ENCODE data around the gene SUPT6H.
"Not testable (repeated sequence)": the region's sequence is repeated elsewhere in the genome, so short reads cannot be mapped to it uniquely, and the experiment has no call there.

The SUPT6H gene

DNA sequence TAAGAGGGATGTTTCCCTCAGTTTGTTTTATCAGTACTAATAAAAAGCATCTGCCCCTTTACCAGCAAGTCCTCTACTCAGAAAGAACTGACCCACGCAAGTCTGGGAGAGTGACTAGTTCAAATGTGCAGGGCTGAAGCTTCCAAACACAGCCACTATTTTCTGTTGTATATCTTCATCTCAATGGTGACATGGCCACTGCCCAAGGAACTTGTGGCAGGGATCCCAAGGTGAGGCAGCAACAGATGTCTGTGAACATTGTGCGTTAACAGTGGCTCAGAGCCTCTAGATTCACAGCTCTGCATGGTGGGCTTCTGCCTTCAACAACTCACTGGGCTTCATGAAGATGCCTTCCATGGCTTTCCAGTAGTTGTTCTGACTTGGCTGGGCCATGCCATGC lies 13.3 kb upstream of the SUPT6H start:
- DNase-seq, result no peak
- no peak for ATAC-seq

DNA sequence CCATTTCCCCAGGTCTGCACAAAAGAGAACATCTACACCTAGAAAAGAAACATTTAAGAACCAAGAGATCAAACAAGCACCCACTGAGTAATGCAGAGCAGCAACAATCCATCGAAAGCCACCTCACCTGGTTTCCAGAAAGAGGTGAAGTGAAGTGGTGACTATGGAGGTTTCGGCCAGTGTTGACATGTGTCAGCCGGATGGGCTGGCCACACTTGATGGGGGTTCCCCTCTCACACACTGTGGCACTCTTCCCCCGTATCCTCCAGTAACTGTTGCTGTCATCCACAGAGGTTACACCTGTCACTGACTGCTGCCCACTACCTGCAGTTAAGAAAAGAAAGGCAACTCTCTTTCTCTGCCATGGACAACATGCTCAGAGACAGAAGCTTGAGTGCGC lies 6.8 kb upstream of the SUPT6H start:
- no peak for DNase-seq
- ATAC-seq, result no peak

DNA sequence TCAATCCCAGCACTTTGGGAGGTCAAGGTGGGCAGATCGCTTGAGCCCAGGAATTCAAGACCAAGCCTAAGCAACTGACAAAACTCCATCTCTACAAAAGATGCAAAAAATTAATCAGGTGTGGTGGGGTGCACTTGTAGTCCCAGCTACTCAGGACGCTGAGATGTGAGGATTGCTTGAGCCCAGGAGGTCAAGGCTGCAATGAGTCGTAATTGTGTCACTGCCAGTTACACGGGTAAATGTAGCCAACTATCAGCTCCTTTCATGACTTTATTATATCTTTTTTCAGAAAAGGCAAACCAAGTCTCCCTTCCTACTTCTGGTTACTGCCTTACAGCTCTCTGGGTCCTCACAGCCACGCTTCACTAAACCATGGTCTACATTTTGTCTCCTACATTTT lies 4.2 kb upstream of the SUPT6H start:
- no peak for DNase-seq

DNA sequence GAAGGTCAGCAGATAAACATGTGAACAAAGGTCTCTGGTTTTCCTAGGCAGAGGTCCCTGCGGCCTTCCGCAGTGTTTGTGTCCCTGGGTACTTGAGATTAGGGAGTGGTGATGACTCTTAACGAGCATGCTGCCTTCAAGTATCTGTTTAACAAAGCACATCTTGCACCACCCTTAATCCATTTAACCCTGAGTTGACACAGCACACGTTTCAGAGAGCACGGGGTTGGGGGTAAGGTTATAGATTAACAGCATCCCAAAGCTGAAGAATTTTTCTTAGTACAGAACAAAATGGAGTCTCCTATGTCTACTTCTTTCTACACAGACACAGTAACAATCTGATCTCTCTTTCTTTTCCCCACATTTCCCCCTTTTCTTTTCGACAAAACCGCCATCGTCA lies 3.7 kb upstream of the SUPT6H start:
- not testable (repeated sequence) for DNase-seq, ATAC-seq

More for the DNA sequence above, 4.2 kb upstream of the SUPT6H start:
- no peak for ATAC-seq

DNA sequence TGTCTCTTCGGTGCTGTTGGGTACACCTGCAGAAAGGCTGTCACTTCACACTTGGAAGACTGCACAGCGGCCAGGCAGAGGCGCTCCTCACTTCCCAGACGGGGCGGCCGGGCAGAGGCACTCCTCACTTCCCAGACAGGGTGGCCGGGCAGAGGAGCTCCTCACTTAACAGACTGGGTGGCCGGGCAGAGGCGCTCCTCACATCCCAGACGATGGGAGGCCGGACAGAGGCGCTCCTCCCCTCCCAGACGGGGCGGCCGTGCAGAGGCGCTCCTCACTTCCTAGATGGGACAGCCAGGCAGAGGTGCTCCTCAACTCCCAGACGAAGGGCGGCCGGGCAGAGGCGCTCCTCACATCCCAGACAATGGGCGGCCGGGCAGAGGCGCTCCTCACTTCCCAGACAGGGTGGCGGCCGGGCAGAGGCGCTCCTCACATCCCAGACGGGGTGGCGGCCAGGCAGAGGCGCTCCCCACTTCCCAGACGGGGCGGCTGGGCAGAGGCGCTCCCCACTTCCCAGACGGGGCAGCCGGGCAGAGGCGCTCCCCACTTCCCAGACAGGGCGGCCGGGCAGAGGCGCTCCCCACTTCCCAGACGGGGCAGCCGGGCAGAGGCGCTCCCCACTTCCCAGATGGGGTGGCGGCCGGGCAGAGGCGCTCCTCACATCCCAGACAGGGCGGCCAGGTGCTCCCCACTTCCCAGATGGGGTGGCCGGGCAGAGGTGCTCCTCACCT lies 3.1 kb upstream of the SUPT6H start:
- DNase-seq, ATAC-seq: not testable (repeated sequence)

DNA sequence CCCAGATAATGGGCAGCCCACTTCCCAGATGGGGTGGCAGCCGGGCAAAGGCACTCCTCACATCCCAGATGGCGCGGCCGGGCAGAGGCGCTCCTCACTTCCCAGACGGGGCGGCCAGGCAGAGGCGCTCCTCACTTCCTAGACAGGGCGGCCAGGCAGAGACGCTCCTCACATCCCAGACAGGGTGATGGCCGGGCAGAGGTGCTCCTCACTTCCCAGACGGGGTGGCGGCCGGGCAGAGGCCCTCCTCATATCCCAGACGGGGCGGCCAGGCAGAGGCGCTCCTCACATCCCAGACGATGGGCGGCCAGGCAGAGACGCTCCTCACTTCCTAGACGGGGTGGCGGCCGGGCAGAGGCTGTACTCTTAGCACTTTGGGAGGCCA lies 2.5 kb upstream of the SUPT6H start:
- DNase-seq, ATAC-seq: not testable (repeated sequence)

DNA sequence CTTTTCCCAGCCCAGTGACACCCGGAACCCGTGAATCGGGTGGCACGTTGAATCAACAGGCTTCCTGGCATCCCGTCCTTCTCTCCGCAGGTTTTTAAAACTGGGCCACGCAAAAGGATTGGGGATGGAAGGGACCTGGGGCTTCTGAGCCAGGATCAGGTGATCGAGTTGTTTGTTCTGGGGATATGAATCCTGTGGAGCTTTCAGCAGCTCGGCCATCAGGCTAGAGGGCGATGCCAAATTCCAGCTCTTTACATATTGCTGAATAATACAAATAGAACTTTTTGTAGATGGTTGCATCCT lies 473 bp downstream of the SUPT6H start:
- ATAC-seq (no peak), DNase-seq (no peak)

DNA sequence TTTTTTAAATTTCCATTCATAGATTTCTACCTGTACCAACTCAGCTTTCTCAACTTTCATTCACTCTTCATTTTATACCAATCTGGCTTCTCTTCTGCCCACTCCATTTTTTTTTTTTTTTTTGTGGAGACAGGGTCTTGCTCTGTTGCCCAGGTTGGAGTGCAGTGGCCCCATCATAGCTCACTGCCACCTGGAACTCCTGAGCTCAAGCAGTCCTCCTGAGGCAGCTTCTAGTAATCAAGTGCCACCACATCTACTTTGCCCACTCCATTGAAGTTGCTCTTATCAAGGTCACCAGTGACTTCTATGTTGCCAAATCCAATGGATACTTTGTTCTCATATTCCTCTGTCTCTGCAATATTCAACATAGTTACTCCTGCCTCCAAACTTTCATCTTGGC lies 1.7 kb downstream of the SUPT6H start:
- no peak for ATAC-seq
- DNase-seq, result no peak

DNA sequence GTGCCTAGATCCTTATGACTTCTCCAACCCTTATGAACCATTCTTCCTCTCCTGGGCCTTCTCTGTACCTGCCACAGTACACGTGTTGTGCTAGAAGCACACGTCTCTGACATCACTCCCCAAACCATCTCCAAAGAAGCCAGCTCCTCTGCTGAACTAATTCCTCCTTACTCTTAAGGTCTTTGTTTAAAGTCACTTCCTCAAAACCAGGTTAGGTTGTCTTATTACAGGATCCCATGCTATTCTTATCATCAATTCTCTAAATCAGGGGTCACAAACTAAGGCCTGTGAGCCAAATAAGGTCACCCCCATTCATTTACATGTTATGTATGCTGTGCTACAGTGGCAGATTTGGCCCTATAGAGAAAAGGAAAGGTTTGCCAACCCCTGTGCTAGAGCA lies 4.0 kb downstream of the SUPT6H start:
- ATAC-seq (no peak), DNase-seq (no peak)

DNA sequence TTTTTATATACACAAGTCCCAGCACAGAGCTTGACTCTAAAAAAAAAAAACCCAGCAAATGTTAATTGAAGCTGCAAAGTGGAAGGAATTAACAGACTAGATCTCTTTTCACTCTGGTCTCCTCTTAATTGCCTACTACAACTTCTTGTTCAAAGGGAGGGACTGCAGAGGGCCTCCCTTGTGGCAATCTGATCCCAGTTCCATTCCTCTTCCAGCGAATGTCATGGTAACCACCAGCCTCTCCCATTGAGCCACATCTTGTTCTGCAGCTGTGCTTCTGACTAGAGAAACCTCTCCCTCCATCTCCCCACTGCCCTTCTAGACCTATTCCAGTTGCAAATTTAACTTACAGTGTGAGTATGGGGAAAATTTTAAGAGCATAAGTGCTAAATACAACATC lies 5.9 kb downstream of the SUPT6H start:
- ATAC-seq, result no peak
- no peak for DNase-seq

DNA sequence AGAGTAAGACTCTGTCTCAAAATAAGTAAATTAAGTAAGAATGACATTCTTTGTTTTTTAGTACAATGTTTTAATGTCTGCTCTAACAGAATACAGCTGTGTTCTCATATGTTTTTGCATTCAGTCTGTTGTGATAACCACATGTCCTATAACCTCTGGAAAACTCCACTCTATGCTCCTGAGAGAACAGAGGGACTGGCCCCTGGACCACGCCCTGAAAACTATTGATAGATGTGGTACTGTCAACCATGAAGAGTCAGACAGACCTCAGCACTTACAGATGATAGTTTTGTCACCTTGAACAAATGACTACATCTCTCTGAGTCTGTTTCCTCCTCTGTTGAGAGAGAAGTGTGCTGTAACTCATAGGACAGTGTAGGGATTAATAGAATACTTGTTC lies 7.9 kb downstream of the SUPT6H start:
- no peak for DNase-seq
- ATAC-seq, result peak; percentile 14

DNA sequence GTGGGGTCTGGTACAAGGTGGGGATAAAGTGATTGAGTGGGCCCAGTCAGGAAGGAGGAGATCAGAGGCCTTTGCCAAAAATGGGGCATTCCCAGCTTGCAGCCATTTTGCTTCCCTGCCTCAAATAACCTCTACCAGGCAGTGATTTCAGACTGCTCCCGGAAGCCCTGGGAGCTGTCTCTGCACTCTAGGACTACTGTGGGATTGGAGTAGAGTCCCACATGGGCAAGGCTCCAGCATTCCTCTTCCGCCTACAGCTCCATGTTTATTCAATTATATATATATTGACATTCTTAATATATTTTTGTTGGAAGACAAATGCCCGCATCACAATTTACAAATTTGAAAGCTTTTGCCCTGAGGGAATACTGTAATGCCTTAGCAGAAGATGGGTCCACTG lies 13.5 kb downstream of the SUPT6H start:
- ATAC-seq, result no peak

DNA sequence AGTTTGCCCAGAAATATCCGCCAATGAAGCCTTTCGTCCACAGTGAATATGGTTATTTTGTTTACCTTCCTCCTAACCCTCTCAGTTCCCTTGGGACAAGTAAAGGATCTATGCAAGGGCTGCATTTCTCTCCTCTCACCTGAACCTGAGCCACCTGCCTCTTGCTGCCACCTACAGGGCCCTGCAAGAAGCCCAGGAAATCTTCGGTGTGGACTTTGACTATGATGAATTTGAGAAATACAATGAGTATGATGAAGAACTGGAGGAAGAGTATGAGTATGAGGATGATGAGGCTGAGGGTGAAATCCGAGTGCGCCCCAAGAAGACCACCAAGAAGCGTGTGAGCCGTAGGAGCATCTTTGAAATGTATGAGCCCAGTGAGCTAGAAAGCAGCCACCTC lies 14.0 kb downstream of the SUPT6H start:
- DNase-seq, result no peak
- no peak for ATAC-seq

More for the DNA sequence above, 13.5 kb downstream of the SUPT6H start:
- DNase-seq, result no peak

DNA sequence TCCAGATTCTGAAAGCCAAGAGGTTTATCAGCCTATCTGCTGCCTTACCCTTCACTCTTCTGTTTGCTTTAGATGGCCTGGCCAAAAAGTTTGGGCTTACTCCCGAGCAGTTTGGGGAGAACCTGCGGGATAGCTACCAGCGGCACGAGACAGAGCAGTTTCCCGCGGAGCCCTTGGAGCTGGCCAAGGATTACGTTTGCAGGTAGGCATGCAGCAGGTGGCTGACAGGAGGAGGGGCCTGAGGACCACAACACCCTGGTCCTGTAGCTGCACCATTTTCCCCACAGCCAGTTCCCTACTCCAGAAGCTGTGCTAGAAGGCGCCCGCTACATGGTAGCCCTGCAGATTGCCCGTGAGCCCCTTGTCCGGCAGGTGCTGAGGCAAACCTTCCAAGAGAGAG lies 20.6 kb downstream of the SUPT6H start:
- no peak for DNase-seq
- ATAC-seq, result no peak

DNA sequence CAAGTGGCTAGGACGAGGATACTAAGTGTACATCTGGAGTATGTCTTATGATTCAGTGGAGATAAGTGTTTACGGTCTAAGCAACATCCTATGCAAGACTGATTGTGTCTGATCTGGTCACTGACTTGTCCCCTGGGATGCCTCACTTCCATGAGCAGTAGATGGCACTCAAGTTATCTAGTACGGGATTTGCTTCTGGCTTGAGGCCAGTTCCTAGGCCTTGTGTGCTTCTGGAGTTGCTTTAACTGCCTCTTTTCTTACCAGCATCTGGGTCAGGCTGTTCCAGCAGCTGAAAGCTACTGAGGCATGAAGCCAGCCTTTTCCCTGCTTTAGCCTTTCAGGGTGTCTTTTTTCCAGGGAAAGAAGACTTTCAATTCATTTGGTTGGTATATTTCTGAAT lies 23.0 kb downstream of the SUPT6H start:
- no peak for ATAC-seq

DNA sequence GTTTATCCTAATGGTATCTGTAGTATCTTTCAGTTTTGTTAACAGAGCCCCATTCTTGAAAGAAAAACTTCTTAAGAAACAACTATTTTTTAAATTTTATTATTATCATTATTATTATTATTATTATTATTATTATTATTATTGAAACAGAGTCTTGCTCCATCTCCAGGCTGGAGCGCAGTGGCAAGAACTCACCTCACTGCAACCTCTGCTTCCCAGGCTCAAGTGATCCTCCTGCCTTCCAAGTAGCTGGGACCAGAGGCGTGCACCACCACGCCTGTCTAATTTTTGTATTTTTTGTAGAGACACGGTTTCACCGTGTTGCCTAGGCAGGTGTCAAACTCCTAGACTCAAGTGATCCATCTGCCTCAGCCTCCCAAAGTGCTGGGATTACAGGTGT lies 23.4 kb downstream of the SUPT6H start:
- no peak for ATAC-seq

More for the DNA sequence above, 23.0 kb downstream of the SUPT6H start:
- no peak for DNase-seq

DNA sequence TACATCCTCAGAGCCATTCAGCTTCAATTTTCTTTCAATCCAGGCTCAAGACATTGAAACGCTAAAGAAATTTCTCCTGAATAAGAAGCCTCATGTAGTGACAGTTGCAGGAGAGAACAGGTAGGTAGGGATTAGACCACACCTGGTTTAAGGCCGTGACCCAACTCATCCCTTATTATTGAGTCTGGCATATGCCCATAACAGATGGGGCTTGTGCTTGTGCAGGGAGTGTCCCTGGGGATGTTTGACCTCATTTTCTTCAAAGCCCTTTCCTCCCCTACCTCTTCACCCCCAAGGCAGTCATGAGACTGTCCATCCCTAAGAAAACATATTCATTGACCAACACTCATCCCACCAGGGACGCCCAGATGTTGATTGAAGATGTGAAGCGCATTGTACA lies 24.3 kb downstream of the SUPT6H start:
- ATAC-seq (no peak), DNase-seq (no peak)

More for the DNA sequence above, 23.4 kb downstream of the SUPT6H start:
- no peak for DNase-seq

DNA sequence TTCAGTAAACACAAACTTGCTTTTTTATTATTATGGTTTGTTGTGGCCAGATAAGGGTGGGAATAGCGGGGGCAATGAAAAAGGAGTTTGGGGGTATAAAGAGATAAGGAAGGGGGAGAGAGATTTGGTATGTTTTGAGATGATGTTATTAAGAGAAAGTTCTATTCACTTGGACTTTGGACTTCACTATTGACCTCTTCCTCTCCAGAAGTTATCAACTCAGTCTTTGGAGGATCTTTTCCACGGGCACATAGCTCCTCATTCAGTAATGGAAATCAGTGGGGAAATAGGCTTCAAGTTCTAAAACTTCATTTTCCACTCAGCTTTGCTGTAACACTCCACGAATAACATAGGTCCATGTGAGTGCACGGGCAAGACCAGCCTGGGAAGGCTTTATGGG lies 26.5 kb downstream of the SUPT6H start:
- no peak for DNase-seq

DNA sequence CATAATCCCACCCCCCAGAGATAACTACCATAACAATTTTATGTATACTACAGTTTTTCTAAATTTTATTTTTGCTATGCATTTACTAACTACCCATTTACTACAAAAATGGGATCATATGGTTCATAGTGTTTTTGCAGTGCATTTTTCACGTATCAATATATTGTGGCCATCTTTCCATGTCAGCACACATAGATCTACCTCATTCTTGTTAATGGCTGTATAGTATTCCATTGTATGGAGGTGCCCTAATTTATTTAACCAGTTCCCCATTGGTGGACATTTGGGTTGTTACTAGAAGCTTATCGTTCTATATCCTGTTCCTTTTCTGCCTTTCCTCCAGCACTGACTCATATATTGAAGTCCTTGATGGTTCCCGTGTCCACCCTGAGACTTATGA lies 27.0 kb downstream of the SUPT6H start:
- no peak for ATAC-seq

More for the DNA sequence above, 26.5 kb downstream of the SUPT6H start:
- ATAC-seq, result no peak

DNA sequence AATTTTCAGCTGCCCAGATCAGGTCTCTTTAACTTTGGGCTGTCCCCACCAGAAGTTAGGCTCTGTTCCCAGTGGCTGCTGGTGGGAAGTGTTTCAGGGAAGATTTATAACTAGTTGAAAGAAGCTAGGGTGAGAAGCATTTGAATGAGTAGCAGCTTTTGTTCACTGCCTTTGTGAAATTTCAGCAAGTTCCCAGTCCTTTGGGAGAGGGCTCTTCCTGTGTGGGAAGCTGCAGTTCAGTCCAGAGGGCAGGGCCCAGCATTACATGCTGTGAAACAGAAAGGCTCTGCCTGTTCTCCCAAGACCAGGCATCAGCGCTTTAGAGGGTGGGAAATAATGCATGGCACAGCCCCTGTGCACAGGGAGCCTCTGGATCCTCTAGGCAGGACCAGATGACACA lies 31.9 kb downstream of the SUPT6H start:
- ATAC-seq, result no peak
- DNase-seq, result no peak

More for the DNA sequence above, 27.0 kb downstream of the SUPT6H start:
- DNase-seq, result no peak

DNA sequence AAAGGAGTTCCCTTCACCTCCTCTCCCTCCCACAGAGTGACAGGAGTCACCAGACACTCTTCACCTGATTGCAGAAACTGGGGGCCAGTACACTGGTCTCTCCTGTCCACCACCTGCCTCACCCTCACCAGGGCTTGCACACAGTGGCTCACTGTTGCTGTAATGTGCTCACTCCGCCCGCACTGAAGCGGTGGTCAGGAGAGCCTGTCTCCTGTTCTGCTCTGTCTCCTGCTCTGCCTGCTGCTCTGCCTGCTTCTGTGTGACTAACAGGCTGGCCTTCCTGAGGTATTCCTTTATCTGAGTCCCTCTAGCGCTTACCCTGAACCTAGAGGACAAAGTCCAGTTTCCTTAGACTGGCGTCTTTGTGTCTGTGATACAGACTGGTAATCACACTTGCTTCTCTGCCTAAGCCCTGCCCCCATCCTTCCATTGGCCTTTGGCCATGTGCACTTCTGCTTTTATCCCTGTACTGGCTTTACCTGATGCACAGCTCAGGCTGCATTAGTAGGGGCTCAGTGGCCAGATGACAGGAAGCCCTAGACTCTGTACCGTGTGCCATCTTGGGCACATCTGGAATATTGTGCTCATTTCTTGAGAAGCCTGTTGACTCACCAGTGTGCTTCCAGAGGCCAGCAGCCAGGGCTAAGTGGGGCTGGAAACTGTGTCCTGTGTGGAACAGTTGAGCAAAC lies 36.4 kb downstream of the SUPT6H start:
- no peak for DNase-seq
- ATAC-seq, result peak; percentile 55

DNA sequence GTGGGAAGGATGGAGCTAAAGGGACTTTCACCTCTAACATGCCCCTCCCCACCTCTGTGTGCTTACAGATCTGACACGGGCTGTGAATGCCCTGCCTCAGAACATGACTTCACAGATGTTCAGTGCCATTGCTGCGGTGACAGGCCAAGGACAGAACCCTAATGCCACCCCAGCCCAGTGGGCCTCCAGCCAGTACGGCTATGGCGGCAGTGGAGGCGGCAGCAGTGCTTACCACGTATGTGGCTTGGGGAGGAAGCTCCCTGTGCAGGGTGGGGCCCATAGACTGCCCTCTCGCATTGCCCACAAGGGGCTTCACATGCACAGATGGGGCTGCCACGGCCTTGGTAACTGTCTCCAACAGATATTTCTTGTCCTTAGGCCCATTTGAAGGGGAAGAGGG lies 38.3 kb downstream of the SUPT6H start:
- DNase-seq, result no peak
- ATAC-seq, result no peak

DNA sequence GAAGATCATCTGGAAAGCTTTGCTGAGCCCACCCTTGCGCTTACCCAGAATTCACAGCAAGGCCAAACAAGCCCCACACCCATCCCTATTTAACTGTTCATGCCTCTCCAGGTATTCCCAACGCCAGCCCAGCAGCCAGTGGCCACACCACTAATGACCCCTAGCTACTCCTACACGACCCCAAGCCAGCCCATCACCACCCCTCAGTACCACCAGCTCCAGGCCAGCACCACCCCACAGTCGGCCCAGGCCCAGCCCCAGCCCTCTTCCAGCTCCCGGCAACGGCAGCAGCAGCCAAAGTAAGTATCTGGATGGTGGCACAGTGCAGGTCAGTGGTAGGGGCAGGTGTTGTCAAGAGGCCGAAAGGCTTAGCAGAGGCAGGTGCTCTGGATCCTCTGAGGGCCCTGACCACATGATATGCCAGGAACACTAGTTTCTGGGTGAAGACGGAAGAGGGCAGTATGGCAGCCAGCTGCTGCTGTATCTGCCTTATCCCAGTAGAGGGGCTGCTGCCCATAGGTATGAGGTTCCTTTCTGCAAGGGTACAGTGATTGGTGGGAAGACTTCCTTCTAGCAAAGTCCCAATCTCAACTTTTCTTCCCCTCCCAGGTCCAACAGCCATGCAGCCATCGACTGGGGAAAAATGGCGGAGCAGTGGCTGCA lies 39.0 kb downstream of the SUPT6H start:
- no peak for DNase-seq
- no peak for ATAC-seq

Measured in stimulated activated naive CD8-positive, alpha-beta T cell treated with anti-CD3 and anti-CD28 coated beads, Interleukin-15, Interleukin-2, amounts not matched to agents 100 U/mL and 50 U/mL, for 24 hours (primary cell).